Naive thymus-derived CD4-positive, alpha-beta T cell (primary cell): ENCODE results near the gene SLC25A12. TPM values are rescaled to one million over a fixed set of nuclear protein-coding genes. Genes with fewer than 3 reads are reported as not detected.

Source experiments
- ATAC-seq: fragments of 150-1000 bp; cut with Tn5 transposase; 2 replicates; pipeline ENCODE4 v1.10.0; 2021; ENCODE audit warnings: mild to moderate bottlenecking, moderate library complexity
- CTCF ChIA-PET: fragments of 350-600 bp; sonication (Branson Sonifier 250); formaldehyde crosslinking; loops from one replicate; lab custom pipeline; 2021; ENCODE audit warnings: antibody characterized with exemption; lab: Charles Lee
- POLR2A ChIA-PET: fragments of 350-600 bp; sonication (Branson Sonifier 250); formaldehyde crosslinking; loops from one replicate; lab custom pipeline; 2021; ENCODE audit warnings: antibody characterized with exemption, inconsistent platforms; lab: Charles Lee
- DNase-seq, 9 donors: peaks; one replicate each; pipeline versions ENCODE4 v3.0.0 to v3.0.0-alpha.2; 2020 to 2022; ENCODE audit warnings: mixed read lengths in 1 of 9
- H3K27ac ChIP-seq: one replicate; pipeline ENCODE4 v1.7.0; 2013; ENCODE audit warnings: mild to moderate bottlenecking, low read depth, low read length, moderate library complexity
- H3K27me3 ChIP-seq, 2 donors: one replicate each; pipeline ENCODE4 v1.7.0; 2013; ENCODE audit warnings: low read length in 2 of 2, mild to moderate bottlenecking in 2 of 2, moderate library complexity in 2 of 2; ENCODE audit not compliant: control insufficient read depth in 2 of 2, insufficient read depth in 2 of 2
- H3K36me3 ChIP-seq, 3 experiments: 1 replicate in 2 of 3; 2 replicates in 1 of 3; pipeline ENCODE4 v1.7.0; 2013; ENCODE audit warnings: low read length in 3 of 3, mild to moderate bottlenecking in 3 of 3, moderate library complexity in 1 of 3; ENCODE audit not compliant: insufficient read depth in 3 of 3, control insufficient read depth in 2 of 3
- H3K4me1 ChIP-seq, 2 donors: one replicate each; pipeline ENCODE4 v1.7.0; 2013; ENCODE audit warnings: low read length in 2 of 2, mild to moderate bottlenecking in 2 of 2, moderate library complexity in 1 of 2; ENCODE audit not compliant: control insufficient read depth in 2 of 2, insufficient read depth in 2 of 2
- H3K4me3 ChIP-seq: 2 replicates; pipeline ENCODE4 v1.7.0; 2013; ENCODE audit warnings: mild to moderate bottlenecking, low read length
- H3K9me3 ChIP-seq, 3 experiments: 1 replicate in 2 of 3; 2 replicates in 1 of 3; pipeline ENCODE4 v1.7.0; 2013; ENCODE audit warnings: low read length in 3 of 3; ENCODE audit not compliant: control insufficient read depth in 2 of 3
- H3K27ac Mint-ChIP-seq, 9 donors: one replicate each; pipeline ENCODE4 v1.8.0; 2020 to 2022; ENCODE audit warnings: mixed read lengths in 9 of 9, mild to moderate bottlenecking in 8 of 9, moderate library complexity in 5 of 9, inconsistent platforms in 2 of 9
- H3K27me3 Mint-ChIP-seq, 5 donors: one replicate each; pipeline ENCODE4 v1.8.0; 2021 to 2022; ENCODE audit warnings: mixed read lengths in 5 of 5, mild to moderate bottlenecking in 1 of 5
- H3K36me3 Mint-ChIP-seq, 5 donors: one replicate each; pipeline ENCODE4 v1.8.0; 2020 to 2022; ENCODE audit warnings: mixed read lengths in 5 of 5, mild to moderate bottlenecking in 3 of 5, inconsistent platforms in 1 of 5
- H3K4me1 Mint-ChIP-seq, 7 donors: one replicate each; pipeline ENCODE4 v1.8.0; 2020 to 2022; ENCODE audit warnings: mixed read lengths in 7 of 7, mild to moderate bottlenecking in 3 of 7, inconsistent platforms in 1 of 7
- H3K4me3 Mint-ChIP-seq, 10 donors: one replicate each; pipeline ENCODE4 v1.8.0; 2020 to 2022; ENCODE audit warnings: mild to moderate bottlenecking in 10 of 10, mixed read lengths in 10 of 10, moderate library complexity in 6 of 10, inconsistent platforms in 2 of 10
- H3K9me3 Mint-ChIP-seq, 11 donors: one replicate each; pipeline ENCODE4 v1.8.0; 2020 to 2022; ENCODE audit warnings: mixed read lengths in 11 of 11, mild to moderate bottlenecking in 4 of 11, inconsistent platforms in 1 of 11, moderate library complexity in 1 of 11
- intact Hi-C, 2 donors: fragments of 100-400 bp; cut with micrococcal nuclease; formaldehyde crosslinking; loops; one replicate each; pipeline ENCODE4 v1.15.1; 2023
- polyA plus RNA-seq, 2 donors: library from polyadenylated mRNA; unstranded; fragments of 300-500 nt; fragmentation: Illumina TruSeq; gene quantifications; one replicate each; pipeline ENCODE4 v1.2.3, GENCODE V29; 2021
- total RNA-seq, 6 experiments: library from RNA in 5 of 6; stranded (reverse) in 5 of 6; gene quantifications; 1 replicate in 5 of 6; 2 replicates in 1 of 6; pipeline ENCODE4 v1.2.3 and lab custom pipeline; 2021 to 2026

SLC25A12 gene
- total and polyA plus RNA-seq, 7 experiments from 2014 or later: 11.9 to 33.6 (median 14.0) TPM

DNA sequence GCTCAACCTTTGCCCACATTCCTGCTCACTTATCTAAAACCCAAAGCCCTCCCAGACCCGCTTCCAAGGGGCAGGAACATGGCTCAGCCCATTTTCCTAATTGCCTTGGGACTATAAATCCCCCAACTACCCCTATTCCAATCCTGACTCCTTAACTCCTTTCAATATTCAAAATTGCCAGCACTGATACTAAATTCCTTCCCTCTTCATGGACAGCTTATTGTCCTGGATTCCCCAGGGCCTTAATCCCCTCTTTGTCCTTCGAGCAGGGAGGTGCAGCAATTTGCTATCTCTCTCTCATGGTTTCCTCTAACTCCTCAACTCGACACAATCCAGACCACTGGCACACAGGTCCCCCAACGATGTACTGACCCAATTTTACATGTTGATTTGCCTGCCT is 99.1 kb downstream of the SLC25A12 start:
- Histone ChIP-seq H3K27me3 (no peaks in the 10 kb centered on the region), H3K4me1 (no peaks in the 10 kb centered on the region), H3K36me3 (peaks cover 0 to 39% (median 0%) of the 10 kb centered on the region in 3 experiments), H3K27ac (no peak overlapping the region), H3K9me3 (no peaks in the 10 kb centered on the region), H3K4me3 (no peak overlapping the region)
- intact Hi-C loops: no loop called here
- H3K36me3 Mint-ChIP-seq: peaks cover 7 to 51% (median 14%) of the 10 kb centered on the region in 5 donors
- H3K27ac Mint-ChIP-seq: peak overlapping the region in 5 of 9 donors; percentile 3 to 73 (median 24)
- CTCF ChIA-PET: no interaction called here
- no peaks in the 10 kb centered on the region for H3K27me3 Mint-ChIP-seq
- no peak overlapping the region for H3K4me3 Mint-ChIP-seq
- POLR2A ChIA-PET: interaction anchor here (0.6 kb wide), 1 partner anchor 15 kb away, joined by 3 read pairs; no protein-coding TSS in a partner anchor
- ATAC-seq: no peak
- H3K4me1 Mint-ChIP-seq: peaks cover 0 to 22% (median 12%) of the 10 kb centered on the region in 7 donors
- H3K9me3 Mint-ChIP-seq: no peaks in the 10 kb centered on the region
- DNase-seq: no peak

DNA sequence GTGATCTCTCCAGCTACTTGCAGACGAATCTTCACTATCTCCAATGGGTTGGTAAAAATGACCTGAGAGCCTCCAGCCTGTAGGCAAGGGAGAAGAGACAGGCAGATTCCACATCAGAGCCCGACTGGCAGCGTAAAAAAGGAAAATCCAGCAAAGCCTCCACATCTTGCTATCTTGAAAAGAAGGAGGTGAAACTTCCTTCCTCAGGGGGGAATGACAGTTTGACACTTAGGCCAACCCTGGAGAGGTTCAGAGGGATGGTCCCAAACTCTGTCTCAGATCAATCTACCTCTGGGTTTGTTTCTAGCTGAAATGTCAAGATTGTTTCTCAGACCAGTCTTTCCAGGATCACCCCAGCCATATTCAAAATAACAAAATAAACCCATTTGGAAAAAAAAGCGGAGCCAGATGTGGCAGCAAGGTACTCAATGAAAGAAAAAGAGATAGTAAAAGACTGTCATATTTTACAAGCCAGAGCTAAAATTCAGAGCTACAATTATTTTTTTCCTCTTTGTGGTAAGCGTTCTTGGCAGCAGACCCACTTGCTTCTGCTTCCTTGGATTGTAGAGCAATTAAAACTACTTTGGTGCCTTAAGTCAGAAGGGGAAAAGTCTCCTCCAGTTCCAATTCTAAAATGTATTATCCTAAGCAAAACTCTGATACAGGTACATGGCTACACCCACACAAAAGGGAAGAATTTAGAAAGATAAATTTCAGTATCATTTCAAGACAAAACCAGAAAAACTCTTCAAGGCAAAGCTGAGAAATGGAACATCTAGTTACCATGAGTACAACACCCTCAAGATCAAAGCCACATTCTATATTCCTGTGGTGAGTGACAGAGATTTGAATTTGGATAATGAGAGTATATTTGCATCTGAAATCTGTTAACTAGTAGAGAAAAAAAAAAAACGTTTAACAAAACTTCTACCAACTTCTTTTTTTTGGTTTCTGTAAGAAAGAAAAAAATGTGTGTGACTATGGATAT is 100.1 kb downstream of the SLC25A12 start:
- no peaks in the 10 kb centered on the region for H3K4me1 ChIP-seq
- H3K9me3 ChIP-seq: no peaks in the 10 kb centered on the region
- ChIA-PET CTCF (no interaction called here), POLR2A (interaction anchor here (0.6 kb wide), 1 partner anchor 15 kb away, joined by 3 read pairs; no protein-coding TSS in a partner anchor)
- ATAC-seq (no peak), DNase-seq (no peak)
- peaks cover 0 to 40% (median 0%) of the 10 kb centered on the region in 3 experiments for H3K36me3 ChIP-seq
- H3K27ac Mint-ChIP-seq: peak overlapping the region in 5 of 9 donors; percentile 11 to 77 (median 45)
- H3K4me3 ChIP-seq: no peak overlapping the region
- no peaks in the 10 kb centered on the region for H3K27me3 Mint-ChIP-seq
- no peak overlapping the region for H3K4me3 Mint-ChIP-seq
- no peak overlapping the region for H3K27ac ChIP-seq
- intact Hi-C loops: no loop called here
- no peaks in the 10 kb centered on the region for H3K27me3 ChIP-seq
- H3K4me1 Mint-ChIP-seq: peaks cover 0 to 17% (median 12%) of the 10 kb centered on the region in 7 donors
- peaks cover 7 to 46% (median 14%) of the 10 kb centered on the region in 5 donors for H3K36me3 Mint-ChIP-seq
- H3K9me3 Mint-ChIP-seq: no peaks in the 10 kb centered on the region

GRCh38 chr2:171792886-171793580 is 101.0 kb downstream of the SLC25A12 start:
- Mint-ChIP-seq H3K27ac (peak overlapping the region in 1 of 9 donors; percentile 59), H3K36me3 (peaks cover 7 to 48% (median 19%) of the 10 kb centered on the region in 5 donors), H3K9me3 (no peaks in the 10 kb centered on the region), H3K27me3 (no peaks in the 10 kb centered on the region), H3K4me1 (peaks cover 0 to 17% (median 10%) of the 10 kb centered on the region in 7 donors), H3K4me3 (no peak overlapping the region)
- Histone ChIP-seq H3K27ac (no peak overlapping the region), H3K4me1 (no peaks in the 10 kb centered on the region), H3K9me3 (no peaks in the 10 kb centered on the region), H3K4me3 (no peak overlapping the region), H3K27me3 (no peaks in the 10 kb centered on the region), H3K36me3 (peaks cover 0 to 40% (median 0%) of the 10 kb centered on the region in 3 experiments)
- DNase-seq: no peak
- POLR2A ChIA-PET: no interaction called here
- CTCF ChIA-PET: no interaction called here
- no peak for ATAC-seq
- intact Hi-C loops: no loop called here

GRCh38 chr2:171792157-171792556 is 101.9 kb downstream of the SLC25A12 start:
- ChIA-PET POLR2A (no interaction called here), CTCF (no interaction called here)
- ATAC-seq (no peak), DNase-seq (no peak)
- Mint-ChIP-seq H3K4me3 (no peak overlapping the region), H3K27me3 (no peaks in the 10 kb centered on the region), H3K4me1 (peaks cover 0 to 17% (median 10%) of the 10 kb centered on the region in 7 donors), H3K9me3 (no peaks in the 10 kb centered on the region), H3K27ac (no peak overlapping the region), H3K36me3 (peaks cover 7 to 52% (median 26%) of the 10 kb centered on the region in 5 donors)
- no peak overlapping the region for H3K27ac ChIP-seq
- no peak overlapping the region for H3K4me3 ChIP-seq
- H3K9me3 ChIP-seq: no peaks in the 10 kb centered on the region
- H3K27me3 ChIP-seq: no peaks in the 10 kb centered on the region
- intact Hi-C loops: no loop called here
- H3K4me1 ChIP-seq: no peaks in the 10 kb centered on the region
- peaks cover 0 to 49% (median 0%) of the 10 kb centered on the region in 3 experiments for H3K36me3 ChIP-seq

GRCh38 chr2:171791361-171791760 is 102.7 kb downstream of the SLC25A12 start:
- Histone ChIP-seq H3K9me3 (no peaks in the 10 kb centered on the region), H3K4me3 (no peak overlapping the region), H3K36me3 (peaks cover 0 to 56% (median 0%) of the 10 kb centered on the region in 3 experiments), H3K4me1 (no peaks in the 10 kb centered on the region), H3K27ac (no peak overlapping the region), H3K27me3 (no peaks in the 10 kb centered on the region)
- no peaks in the 10 kb centered on the region for H3K27me3 Mint-ChIP-seq
- H3K9me3 Mint-ChIP-seq: no peaks in the 10 kb centered on the region
- H3K4me3 Mint-ChIP-seq: no peak overlapping the region
- ChIA-PET POLR2A (interaction anchor here (0.7 kb wide), 1 partner anchor 497 kb away, joined by 3 read pairs; no protein-coding TSS in a partner anchor), CTCF (no interaction called here)
- intact Hi-C loops: no loop called here
- DNase-seq: no peak
- no peak for ATAC-seq
- H3K27ac Mint-ChIP-seq: no peak overlapping the region
- H3K36me3 Mint-ChIP-seq: peaks cover 7 to 60% (median 33%) of the 10 kb centered on the region in 5 donors
- peaks cover 0 to 17% (median 10%) of the 10 kb centered on the region in 7 donors for H3K4me1 Mint-ChIP-seq

- Histone ChIP-seq H3K4me3 (no peak overlapping the region), H3K27ac (no peak overlapping the region), H3K4me1 (no peaks in the 10 kb centered on the region), H3K9me3 (no peaks in the 10 kb centered on the region), H3K36me3 (peaks cover 0 to 66% (median 0%) of the 10 kb centered on the region in 3 experiments), H3K27me3 (no peaks in the 10 kb centered on the region)
- POLR2A ChIA-PET: no interaction called here
- CTCF ChIA-PET: no interaction called here
- intact Hi-C loops: no loop called here
- ATAC-seq (no peak), DNase-seq (no peak)
- Mint-ChIP-seq H3K4me3 (no peak overlapping the region), H3K27ac (peak overlapping the region in 2 of 9 donors; percentile 17 to 57), H3K27me3 (no peaks in the 10 kb centered on the region), H3K4me1 (peaks cover 0 to 8% (median 7%) of the 10 kb centered on the region in 7 donors), H3K36me3 (peaks cover 14 to 69% (median 42%) of the 10 kb centered on the region in 5 donors), H3K9me3 (no peaks in the 10 kb centered on the region)
These were observed 104.1 kb downstream of the SLC25A12 start for GRCh38 chr2:171789956-171790355.
